ENCODE results near the gene PCOLCE2. TPM values are rescaled to one million over a fixed set of nuclear protein-coding genes. Genes with fewer than 3 reads are reported as not detected.
"Not testable (repeated sequence)": the region's sequence is repeated elsewhere in the genome, so short reads cannot be mapped to it uniquely, and the experiment has no call there.

PCOLCE2 gene
- total RNA-seq, 1 donor from 2014 or later = 1.1 TPM

- Histone ChIP-seq H3K36me3 (ENCODE audit: control insufficient read depth, insufficient read depth, low read length) (no peaks in the 10 kb centered on the region), H3K27me3 (ENCODE audit: control insufficient read depth, insufficient read depth, low read length) (peaks cover 7% of the 10 kb centered on the region), H3K4me3 (ENCODE audit: low read depth, low read length) (no peak overlapping the region)
- TF ChIP-seq, protein P1, sequence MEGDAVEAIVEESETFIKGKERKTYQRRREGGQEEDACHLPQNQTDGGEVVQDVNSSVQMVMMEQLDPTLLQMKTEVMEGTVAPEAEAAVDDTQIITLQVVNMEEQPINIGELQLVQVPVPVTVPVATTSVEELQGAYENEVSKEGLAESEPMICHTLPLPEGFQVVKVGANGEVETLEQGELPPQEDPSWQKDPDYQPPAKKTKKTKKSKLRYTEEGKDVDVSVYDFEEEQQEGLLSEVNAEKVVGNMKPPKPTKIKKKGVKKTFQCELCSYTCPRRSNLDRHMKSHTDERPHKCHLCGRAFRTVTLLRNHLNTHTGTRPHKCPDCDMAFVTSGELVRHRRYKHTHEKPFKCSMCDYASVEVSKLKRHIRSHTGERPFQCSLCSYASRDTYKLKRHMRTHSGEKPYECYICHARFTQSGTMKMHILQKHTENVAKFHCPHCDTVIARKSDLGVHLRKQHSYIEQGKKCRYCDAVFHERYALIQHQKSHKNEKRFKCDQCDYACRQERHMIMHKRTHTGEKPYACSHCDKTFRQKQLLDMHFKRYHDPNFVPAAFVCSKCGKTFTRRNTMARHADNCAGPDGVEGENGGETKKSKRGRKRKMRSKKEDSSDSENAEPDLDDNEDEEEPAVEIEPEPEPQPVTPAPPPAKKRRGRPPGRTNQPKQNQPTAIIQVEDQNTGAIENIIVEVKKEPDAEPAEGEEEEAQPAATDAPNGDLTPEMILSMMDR (IDR thresholded peaks at IDR 0.05; ENCODE audit: insufficient read depth, low read length, severe bottlenecking) = no peak
- FAIRE-seq (no peak), DNase-seq (ENCODE audit: low read depth) (no peak)
Observed at GRCh38 chr3:142886021-142886420, 2.9 kb downstream of the PCOLCE2 start.

DNA sequence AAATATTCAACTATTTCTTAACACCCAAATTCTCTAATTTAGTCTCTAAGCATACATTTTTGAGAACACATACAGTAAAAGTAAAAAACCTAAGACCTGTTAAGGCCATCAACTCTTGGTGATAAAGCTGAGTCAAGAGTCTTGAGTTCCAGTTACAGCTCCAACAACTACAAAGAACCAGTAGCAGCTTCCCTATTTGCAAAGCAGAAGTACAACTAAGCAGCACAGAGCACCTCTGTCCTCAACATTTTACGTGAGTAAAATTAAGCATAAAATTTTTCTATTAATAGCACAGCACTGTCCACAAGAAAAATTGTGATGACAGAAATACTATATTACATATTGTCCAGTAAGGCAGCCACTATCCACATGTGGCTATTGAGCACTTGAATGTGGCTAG, 4.4 kb downstream of the PCOLCE2 start:
- Histone ChIP-seq H3K27me3 (ENCODE audit: control insufficient read depth, insufficient read depth, low read length) (peaks cover 6% of the 10 kb centered on the region), H3K4me3 (ENCODE audit: low read depth, low read length) (no peak overlapping the region), H3K36me3 (ENCODE audit: control insufficient read depth, insufficient read depth, low read length) (no peaks in the 10 kb centered on the region)
- FAIRE-seq (no peak), DNase-seq (ENCODE audit: low read depth) (no peak)
- TF ChIP-seq, protein P1 (IDR thresholded peaks at IDR 0.05; ENCODE audit: insufficient read depth, low read length, severe bottlenecking) = no peak

- H3K27me3 ChIP-seq (ENCODE audit: control insufficient read depth, insufficient read depth, low read length); H3K4me3 ChIP-seq (ENCODE audit: low read depth, low read length); FAIRE-seq; DNase-seq (ENCODE audit: low read depth); H3K36me3 ChIP-seq (ENCODE audit: control insufficient read depth, insufficient read depth, low read length): not testable (repeated sequence)
Observed at GRCh38 chr3:142883534-142883933, 5.3 kb downstream of the PCOLCE2 start.

GRCh38 chr3:142881445-142882224, 7.2 kb downstream of the PCOLCE2 start:
- DNase-seq (ENCODE audit: low read depth) = no peak
- no peak for FAIRE-seq
- TF ChIP-seq, protein P1 (IDR thresholded peaks at IDR 0.05; ENCODE audit: insufficient read depth, low read length, severe bottlenecking) = no peak
- no peak overlapping the region for H3K4me3 ChIP-seq (ENCODE audit: low read depth, low read length)
- peaks cover 2% of the 10 kb centered on the region for H3K27me3 ChIP-seq (ENCODE audit: control insufficient read depth, insufficient read depth, low read length)
- H3K36me3 ChIP-seq (ENCODE audit: control insufficient read depth, insufficient read depth, low read length) = no peaks in the 10 kb centered on the region

GRCh38 chr3:142878649-142879300, 10.1 kb downstream of the PCOLCE2 start:
- Histone ChIP-seq H3K36me3 (ENCODE audit: control insufficient read depth, insufficient read depth, low read length) (no peaks in the 10 kb centered on the region), H3K27me3 (ENCODE audit: control insufficient read depth, insufficient read depth, low read length) (peaks cover 2% of the 10 kb centered on the region), H3K4me3 (ENCODE audit: low read depth, low read length) (no peak overlapping the region)
- FAIRE-seq (no peak), DNase-seq (ENCODE audit: low read depth) (no peak)
- TF ChIP-seq, protein P1 (IDR thresholded peaks at IDR 0.05; ENCODE audit: insufficient read depth, low read length, severe bottlenecking) = no peak

DNA sequence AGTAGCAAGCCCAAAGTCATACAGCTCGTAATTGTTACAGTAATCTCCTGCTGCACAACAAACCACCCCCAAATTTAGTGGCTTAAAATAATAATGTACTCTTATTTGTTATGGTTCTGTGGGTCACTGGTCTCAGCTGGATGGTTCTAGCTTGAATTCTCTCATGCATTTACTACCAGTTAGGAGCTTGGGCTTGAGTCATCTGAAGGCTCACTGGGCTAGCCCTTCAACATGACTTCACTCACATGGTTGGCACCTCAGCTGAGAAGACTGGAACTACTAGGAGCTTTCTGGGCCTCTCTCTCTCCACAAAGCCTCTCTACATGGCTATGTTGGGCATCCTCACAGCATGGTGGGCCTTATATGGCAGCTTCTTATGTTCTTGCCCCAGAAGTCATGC, 12.5 kb downstream of the PCOLCE2 start:
- TF ChIP-seq, protein P1 (IDR thresholded peaks at IDR 0.05; ENCODE audit: insufficient read depth, low read length, severe bottlenecking) = no peak
- H3K36me3 ChIP-seq (ENCODE audit: control insufficient read depth, insufficient read depth, low read length) = no peaks in the 10 kb centered on the region
- H3K27me3 ChIP-seq (ENCODE audit: control insufficient read depth, insufficient read depth, low read length) = peaks cover 3% of the 10 kb centered on the region
- no peak for DNase-seq (ENCODE audit: low read depth)
- no peak for FAIRE-seq
- no peak overlapping the region for H3K4me3 ChIP-seq (ENCODE audit: low read depth, low read length)

Measured in bronchial epithelial cell (primary cell).